ENCODE measurements around the gene RNF11.
"Not testable (repeated sequence)": the region's sequence is repeated elsewhere in the genome, so short reads cannot be mapped to it uniquely, and the experiment has no call there.

The RNF11 gene

DNA sequence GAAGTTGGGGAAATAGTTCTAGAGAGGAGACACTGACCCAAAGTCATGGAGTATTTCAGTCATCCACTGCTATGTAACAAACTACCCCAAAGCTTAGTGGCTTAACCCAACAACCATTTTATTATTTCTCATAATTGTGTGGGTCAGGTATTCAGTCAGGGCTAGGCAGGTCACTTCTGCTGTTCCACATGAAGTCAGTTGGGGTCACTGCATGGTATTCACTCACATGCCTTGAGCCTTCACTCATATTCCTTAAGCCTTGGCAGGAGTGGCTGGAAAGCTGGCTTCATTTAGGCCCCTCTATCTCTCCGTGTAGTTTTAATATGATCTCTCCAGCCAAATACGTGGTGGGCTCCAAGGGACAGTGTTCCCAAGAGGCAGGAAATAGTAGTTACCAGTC is 17.5 kb upstream of the RNF11 start:
- no peak overlapping the region for H3K4me3 Mint-ChIP-seq
- peaks cover 0 to 4% of the 10 kb centered on the region in 2 donors for H3K27me3 Mint-ChIP-seq
- ATAC-seq (replicated peaks) = no peak
- no peak for DNase-seq
- no peak overlapping the region for H3K27ac Mint-ChIP-seq
- H3K9me3 Mint-ChIP-seq = no peaks in the 10 kb centered on the region
- H3K4me1 Mint-ChIP-seq = peaks cover 12 to 31% of the 10 kb centered on the region in 2 donors
- H3K36me3 Mint-ChIP-seq = no peaks in the 10 kb centered on the region

DNA sequence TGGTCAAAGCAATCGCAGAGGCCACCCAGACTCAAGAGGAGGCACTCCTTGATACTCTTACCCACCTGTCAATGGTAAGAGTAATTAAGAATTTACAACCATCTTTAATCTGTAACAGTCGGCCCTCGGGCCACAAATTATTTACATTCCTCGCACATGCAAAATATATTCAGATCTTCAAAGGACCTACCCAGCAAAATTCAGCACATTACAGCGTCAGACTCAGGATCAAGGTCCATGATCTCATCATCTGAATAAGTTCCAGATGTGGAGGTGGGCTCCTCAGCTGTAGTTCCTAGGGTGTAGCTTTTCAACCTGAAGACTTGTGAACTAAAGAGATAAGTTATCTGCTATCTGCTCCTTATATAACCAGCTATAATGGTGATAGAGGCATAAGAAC is 17.1 kb upstream of the RNF11 start:
- Mint-ChIP-seq H3K4me3 (no peak overlapping the region), H3K27ac (no peak overlapping the region), H3K9me3 (no peaks in the 10 kb centered on the region), H3K36me3 (no peaks in the 10 kb centered on the region), H3K27me3 (peaks cover 0 to 4% of the 10 kb centered on the region in 2 donors), H3K4me1 (peaks cover 12 to 31% of the 10 kb centered on the region in 2 donors)
- DNase-seq (no peak), ATAC-seq (replicated peaks) (no peak)

DNA sequence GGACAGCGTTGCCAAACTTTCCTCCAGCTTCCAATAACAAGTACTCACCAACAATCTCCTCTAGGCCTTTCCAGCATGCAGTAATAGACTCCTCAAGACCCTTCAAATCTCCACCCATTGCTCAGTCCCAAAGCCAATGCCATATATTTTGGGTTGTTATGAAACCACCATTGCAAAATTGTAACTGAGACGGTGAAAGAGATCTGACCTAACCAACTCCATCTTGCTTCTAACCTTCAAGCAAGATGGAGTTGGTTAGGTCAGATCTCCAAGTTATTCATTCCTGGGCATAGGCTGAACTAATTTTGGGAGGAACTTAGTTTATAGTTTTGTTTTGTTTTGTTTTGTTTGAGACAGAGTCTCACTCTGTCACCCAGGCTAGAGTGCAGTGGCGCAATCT is 14.5 kb upstream of the RNF11 start:
- Mint-ChIP-seq H3K27me3 (peaks cover 4 to 10% of the 10 kb centered on the region in 2 donors), H3K4me1 (peaks cover 0 to 12% of the 10 kb centered on the region in 2 donors)
- not testable (repeated sequence) for ATAC-seq (replicated peaks); H3K4me3 Mint-ChIP-seq; H3K27ac Mint-ChIP-seq; H3K9me3 Mint-ChIP-seq; DNase-seq; H3K36me3 Mint-ChIP-seq

DNA sequence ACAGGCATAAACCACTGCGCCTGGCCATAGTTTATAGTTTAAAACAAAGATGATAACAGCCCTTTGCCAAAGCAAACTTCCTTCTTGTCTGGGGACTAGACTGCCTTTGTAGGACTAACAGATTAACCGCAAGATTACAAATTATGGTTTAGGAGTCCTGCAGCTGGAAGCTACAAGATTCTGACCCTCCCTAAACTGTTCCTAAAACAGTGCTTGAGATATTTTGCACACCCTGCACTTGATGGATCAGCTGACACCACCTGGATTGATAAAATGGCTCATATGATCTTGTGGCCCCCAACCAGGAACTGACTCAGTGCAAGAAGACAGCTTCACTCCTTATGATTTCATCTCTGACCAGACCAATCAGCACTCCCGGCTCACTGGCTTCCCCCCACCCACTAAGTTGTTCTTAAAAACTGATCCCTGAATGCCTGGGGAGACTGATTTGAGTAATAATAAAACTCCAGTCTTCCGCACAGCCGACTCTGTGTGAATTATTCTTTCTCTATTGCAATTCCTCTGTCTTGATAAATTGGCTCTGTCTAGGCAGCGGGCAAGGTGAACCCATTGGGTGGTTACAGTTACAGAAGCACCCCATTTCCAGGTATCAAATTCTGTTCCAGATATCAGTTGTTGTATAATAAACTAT is 13.8 kb upstream of the RNF11 start:
- Mint-ChIP-seq H3K36me3 (no peaks in the 10 kb centered on the region), H3K9me3 (no peaks in the 10 kb centered on the region), H3K4me3 (no peak overlapping the region), H3K27me3 (peaks cover 4 to 10% of the 10 kb centered on the region in 2 donors), H3K4me1 (peaks cover 0 to 12% of the 10 kb centered on the region in 2 donors), H3K27ac (no peak overlapping the region)
- DNase-seq (no peak), ATAC-seq (replicated peaks) (no peak)

DNA sequence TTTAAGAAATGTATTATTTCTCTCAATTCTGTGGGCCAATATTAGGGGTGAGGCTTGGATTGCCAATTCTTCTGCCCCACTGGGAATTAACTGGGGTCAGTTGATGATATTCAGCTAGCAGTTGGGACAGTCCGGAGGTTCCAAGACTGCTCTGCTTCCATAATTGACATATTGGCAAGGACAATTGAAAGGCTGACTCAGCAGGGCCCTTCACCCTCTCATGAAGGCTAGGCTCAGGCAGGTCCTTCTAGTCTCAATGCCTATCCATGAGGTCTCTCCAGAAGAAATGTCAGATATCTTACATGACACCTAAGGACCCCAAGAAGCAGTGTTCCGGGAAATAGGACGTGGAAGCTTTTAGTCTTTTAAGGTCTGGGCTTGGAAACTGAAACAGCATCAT is 13.3 kb upstream of the RNF11 start:
- Mint-ChIP-seq H3K4me3 (no peak overlapping the region), H3K27me3 (peaks cover 10% of the 10 kb centered on the region in 2 donors), H3K27ac (no peak overlapping the region), H3K4me1 (peaks cover 0 to 12% of the 10 kb centered on the region in 2 donors), H3K9me3 (no peaks in the 10 kb centered on the region), H3K36me3 (no peaks in the 10 kb centered on the region)
- no peak for DNase-seq
- no peak for ATAC-seq (replicated peaks)

DNA sequence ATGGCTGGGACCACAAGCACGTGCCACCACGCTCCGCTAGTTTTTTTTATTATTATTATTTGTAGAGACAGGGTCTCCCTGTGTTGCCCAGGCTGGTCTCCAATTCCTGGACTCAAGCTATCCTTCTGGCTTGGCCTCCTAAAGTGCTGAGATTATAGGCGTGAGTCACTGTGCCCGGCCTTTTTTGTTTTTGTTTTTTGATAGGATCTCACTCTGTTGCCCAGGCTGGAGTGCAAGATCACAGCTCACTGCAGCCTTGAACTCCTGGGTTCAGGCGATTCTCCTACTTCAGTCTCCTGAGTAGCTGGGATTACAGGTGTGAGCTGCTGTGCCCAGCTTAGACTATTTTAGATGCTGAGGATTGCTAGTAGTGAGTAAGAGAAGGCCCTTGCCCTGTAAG is 11.8 kb upstream of the RNF11 start:
- Mint-ChIP-seq H3K27ac (no peak overlapping the region), H3K36me3 (no peaks in the 10 kb centered on the region), H3K4me1 (peaks cover 0 to 12% of the 10 kb centered on the region in 2 donors), H3K27me3 (peaks cover 16 to 17% of the 10 kb centered on the region in 2 donors), H3K9me3 (no peaks in the 10 kb centered on the region), H3K4me3 (no peak overlapping the region)
- no peak for DNase-seq
- no peak for ATAC-seq (replicated peaks)

DNA sequence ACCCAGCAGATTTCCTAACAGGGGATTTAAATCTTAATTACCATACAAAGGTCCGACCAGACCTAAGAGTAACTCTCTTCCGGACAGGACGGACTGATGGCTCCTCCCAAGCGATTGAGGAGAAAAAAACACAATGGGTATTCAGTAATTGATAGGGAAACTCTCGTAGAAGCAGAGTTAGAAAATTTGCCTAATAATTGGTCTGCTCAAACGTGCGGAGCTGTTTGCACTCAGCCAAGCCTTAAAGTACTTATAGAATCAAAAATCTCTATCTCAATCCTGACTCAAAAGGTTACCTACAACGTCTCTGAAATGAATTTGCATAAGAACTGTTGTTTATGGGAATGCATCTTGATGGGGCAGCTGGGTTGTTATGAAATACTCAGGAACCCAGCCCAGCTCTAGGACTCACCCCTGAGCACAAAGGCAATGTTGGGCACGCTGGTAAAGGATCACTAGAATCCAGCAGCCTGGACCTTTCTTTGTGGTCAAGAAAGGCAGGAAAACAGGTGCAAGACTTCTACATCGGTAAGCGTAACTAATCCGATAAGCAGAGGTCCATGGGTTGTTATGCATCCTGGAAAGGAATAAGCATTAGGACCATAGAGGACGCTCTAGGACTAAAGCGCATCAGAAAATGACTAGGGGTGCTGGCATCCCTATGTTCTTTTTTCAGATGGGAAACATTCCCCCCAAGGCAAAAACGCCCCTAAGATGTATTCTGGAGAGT is 8.7 kb upstream of the RNF11 start:
- H3K4me1 Mint-ChIP-seq; H3K27ac Mint-ChIP-seq; DNase-seq; H3K36me3 Mint-ChIP-seq; H3K9me3 Mint-ChIP-seq; H3K4me3 Mint-ChIP-seq; ATAC-seq (replicated peaks): not testable (repeated sequence)
- peaks cover 21 to 23% of the 10 kb centered on the region in 2 donors for H3K27me3 Mint-ChIP-seq

DNA sequence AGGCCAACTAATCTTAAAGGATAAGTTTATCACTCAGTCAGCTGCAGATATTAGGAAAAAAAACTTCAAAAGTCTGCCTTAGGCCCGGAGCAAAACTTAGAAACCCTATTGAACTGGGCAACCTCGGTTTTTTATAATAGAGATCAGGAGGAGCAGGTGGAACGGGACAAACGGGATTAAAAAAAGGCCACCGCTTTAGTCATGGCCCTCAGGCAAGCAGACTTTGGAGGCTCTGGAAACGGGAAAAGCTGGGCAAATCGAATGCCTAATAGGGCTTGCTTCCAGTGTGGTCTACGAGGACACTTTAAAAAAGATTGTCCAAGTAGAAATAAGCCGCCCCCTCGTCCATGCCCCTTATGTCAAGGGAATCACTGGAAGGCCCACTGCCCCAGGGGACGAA is 7.6 kb upstream of the RNF11 start:
- ATAC-seq (replicated peaks); H3K4me3 Mint-ChIP-seq; H3K4me1 Mint-ChIP-seq; DNase-seq; H3K36me3 Mint-ChIP-seq; H3K9me3 Mint-ChIP-seq; H3K27ac Mint-ChIP-seq: not testable (repeated sequence)
- peaks cover 17 to 23% of the 10 kb centered on the region in 2 donors for H3K27me3 Mint-ChIP-seq

DNA sequence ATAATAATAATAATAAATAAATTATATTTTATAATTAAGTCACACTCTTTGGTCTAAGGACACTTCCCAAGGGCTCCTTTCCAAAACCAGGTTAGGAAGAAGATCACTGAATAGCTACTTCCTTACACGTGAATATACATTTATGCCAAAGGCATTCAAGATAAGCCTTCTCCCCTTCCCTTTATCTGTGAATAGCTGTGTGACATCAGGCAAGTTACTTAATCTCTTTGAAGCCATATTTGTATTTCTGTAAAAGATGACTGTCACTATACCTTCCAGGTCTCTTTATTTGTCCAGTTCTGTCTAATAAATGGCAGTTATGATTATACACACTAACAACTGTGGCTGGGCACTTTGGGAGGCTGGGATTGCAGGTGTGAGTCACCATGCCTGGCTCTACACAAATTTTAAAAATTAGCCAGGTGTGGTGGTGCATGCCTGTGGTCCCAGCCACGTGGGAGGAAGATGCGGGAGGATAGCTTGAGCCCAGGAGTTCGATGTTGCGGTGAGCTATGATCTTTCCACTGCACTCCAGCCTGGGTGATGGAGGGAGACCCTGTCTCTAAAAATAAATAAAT is 5.5 kb upstream of the RNF11 start:
- H3K4me1 Mint-ChIP-seq = peaks cover 11 to 17% of the 10 kb centered on the region in 2 donors
- H3K36me3 Mint-ChIP-seq = no peaks in the 10 kb centered on the region
- H3K27me3 Mint-ChIP-seq = peaks cover 11 to 25% of the 10 kb centered on the region in 2 donors
- no peaks in the 10 kb centered on the region for H3K9me3 Mint-ChIP-seq
- DNase-seq = no peak
- no peak for ATAC-seq (replicated peaks)
- H3K27ac Mint-ChIP-seq = no peak overlapping the region
- H3K4me3 Mint-ChIP-seq = no peak overlapping the region

DNA sequence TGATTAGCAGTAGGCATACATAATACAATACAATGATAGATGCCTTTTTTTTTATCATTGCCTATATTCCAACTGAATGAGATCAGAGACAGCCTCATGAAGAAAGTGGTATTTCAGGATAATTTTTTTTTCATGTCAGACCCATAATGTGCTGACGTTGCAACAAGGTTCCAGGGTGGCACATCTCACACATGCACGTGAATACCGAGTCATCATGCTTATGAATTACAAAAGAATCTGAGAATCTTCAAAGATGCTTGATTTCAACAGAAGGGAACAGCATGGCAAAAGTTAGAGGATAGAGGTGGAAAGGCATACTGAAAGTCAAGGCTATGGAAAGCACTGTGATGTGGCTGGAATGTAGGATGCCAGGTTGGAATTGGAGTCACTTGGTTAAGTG is 5.0 kb upstream of the RNF11 start:
- no peak overlapping the region for H3K27ac Mint-ChIP-seq
- peaks cover 11 to 25% of the 10 kb centered on the region in 2 donors for H3K27me3 Mint-ChIP-seq
- H3K36me3 Mint-ChIP-seq = no peaks in the 10 kb centered on the region
- no peak overlapping the region for H3K4me3 Mint-ChIP-seq
- peaks cover 14 to 22% of the 10 kb centered on the region in 2 donors for H3K4me1 Mint-ChIP-seq
- H3K9me3 Mint-ChIP-seq = no peaks in the 10 kb centered on the region
- ATAC-seq (replicated peaks) (no peak), DNase-seq (no peak)

DNA sequence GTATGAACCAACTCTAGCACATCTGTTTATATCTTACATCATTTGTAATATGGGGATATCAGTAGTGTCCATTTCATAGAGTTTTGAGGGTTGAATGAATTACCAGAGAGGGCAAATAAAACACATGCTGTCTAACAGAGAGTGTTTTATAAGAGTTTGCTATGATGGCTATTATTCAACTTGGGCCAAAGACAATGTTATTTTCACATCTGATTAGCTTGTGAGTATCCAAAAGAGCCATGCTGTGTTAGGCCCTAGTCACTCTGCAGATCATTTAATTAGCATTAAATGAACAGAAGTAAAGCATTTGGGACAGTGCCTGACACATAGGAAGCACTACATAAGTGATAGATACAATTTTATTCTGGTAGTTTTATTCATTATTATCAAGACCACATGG is 4.2 kb upstream of the RNF11 start:
- Mint-ChIP-seq H3K27ac (no peak overlapping the region), H3K36me3 (no peaks in the 10 kb centered on the region), H3K4me3 (no peak overlapping the region), H3K27me3 (peaks cover 11 to 25% of the 10 kb centered on the region in 2 donors), H3K4me1 (peaks cover 14 to 22% of the 10 kb centered on the region in 2 donors), H3K9me3 (no peaks in the 10 kb centered on the region)
- ATAC-seq (replicated peaks) (no peak), DNase-seq (no peak)

DNA sequence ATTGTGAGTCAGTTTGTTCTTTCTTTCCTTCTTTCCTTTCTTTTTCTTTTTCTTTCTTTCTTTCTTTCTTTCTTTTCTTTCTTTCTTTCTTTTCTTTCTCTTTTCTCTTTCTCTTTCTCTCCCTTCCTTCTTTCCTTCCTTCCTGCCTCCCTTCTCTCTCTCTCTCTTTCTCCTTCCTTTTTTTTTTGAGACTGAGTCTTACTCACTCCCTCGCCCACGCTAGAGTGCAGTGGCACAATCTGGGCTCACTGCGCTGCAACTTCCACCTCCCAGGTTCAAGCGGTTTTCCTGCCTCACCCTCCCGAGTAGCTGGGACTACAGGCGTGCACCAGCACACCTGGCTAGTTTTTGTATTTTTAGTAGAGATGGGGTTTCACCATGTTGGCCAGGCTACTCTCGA is 1.8 kb upstream of the RNF11 start:
- not testable (repeated sequence) for ATAC-seq (replicated peaks); DNase-seq; H3K9me3 Mint-ChIP-seq; H3K36me3 Mint-ChIP-seq
- peak overlapping the region; percentile 21 to 75 for H3K4me3 Mint-ChIP-seq
- H3K27ac Mint-ChIP-seq = peak overlapping the region; percentile 16
- peaks cover 14 to 22% of the 10 kb centered on the region in 2 donors for H3K4me1 Mint-ChIP-seq
- H3K27me3 Mint-ChIP-seq = peaks cover 5 to 12% of the 10 kb centered on the region in 2 donors

DNA sequence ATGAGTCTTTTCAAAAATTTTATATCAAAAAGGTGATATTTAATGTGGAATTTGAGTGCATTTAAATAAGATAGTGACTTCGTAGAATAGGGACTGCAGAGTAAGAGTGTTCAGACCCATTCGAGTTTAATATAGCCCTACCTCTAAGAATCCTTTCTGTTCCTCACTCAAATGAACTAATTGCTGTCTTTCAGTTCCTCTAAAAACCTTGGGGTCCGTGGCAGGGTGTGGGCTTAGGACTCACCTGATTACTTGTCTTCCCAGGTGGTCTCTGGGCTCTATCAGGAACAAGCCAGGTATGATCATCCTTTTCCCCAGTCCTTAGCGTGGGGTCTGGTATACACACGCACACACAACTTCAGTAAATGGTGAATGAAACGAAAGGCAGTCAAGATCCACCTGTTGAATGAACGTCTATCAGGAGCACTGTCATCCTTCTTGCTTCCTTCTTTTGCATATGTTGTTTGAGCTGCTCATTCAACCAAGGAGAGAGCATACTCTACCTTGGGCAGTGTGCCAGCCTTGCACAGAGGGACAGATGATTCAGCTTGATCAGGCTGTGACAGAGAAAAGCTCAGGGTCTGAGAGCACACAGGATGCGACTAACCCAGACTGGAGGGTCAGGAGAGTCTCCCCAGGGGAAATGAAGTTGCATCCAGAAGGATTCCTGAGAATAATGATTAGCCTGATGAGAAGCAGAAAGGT is 1.2 kb upstream of the RNF11 start:
- peaks cover 0 to under 1% of the 10 kb centered on the region in 2 donors for H3K36me3 Mint-ChIP-seq
- H3K9me3 Mint-ChIP-seq = no peaks in the 10 kb centered on the region
- H3K4me1 Mint-ChIP-seq = peaks cover 15 to 23% of the 10 kb centered on the region in 2 donors
- H3K27ac Mint-ChIP-seq = peak overlapping the region; percentile 89
- peaks cover 5 to 12% of the 10 kb centered on the region in 2 donors for H3K27me3 Mint-ChIP-seq
- DNase-seq (peak; percentile 77), ATAC-seq (replicated peaks) (peak; percentile 86)
- H3K4me3 Mint-ChIP-seq = peak overlapping the region; percentile 84 to 91

Measured in stimulated activated naive B cell treated with anti-CD40 and anti-IgM and Interleukin-4, amounts not matched to agents 10 μg/mL and 1 μg/mL and 100 μg/mL, for 72 hours (primary cell).